ENCODE measurements around the gene COL27A1.

COL27A1 gene

GRCh38 chr9:114271556-114272510 lies 116.5 kb downstream of the COL27A1 start:
- no peak for DNase-seq (ENCODE audit: low read depth in 2 of 2)

DNA sequence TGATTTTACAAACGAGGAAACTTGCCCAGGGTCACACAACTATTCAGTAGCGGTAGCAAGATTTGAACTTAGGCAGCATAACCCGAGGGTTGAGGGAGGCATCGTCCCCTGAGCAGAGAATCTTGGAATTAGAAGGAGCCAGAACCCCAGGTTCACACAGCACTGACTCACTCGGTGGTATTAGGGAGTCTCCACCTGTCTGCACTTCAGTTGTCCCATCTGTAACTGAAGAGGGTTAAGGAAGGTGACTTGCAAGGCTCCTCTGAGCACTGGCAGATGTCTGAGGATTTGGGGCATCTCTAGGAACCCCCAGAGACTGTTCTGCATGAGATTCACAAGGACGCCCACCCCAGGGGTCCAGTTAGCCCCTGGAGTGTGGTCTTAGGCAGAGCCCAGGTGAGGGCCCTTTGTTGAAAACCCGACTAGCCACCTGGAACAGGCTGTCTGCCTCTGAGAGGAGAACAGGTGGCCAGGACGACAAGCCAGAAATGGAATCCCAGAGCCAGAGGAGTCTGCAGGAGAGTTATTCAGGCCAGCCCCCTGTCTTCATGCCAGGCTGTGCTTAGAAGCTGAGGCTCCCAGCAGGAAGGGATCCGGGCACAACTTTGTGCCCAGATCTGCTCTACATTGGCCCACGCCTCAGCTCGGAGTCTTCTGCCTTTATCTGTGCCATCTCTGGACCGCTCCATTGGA lies 117.5 kb downstream of the COL27A1 start:
- no peak for DNase-seq (ENCODE audit: low read depth in 2 of 2)

DNA sequence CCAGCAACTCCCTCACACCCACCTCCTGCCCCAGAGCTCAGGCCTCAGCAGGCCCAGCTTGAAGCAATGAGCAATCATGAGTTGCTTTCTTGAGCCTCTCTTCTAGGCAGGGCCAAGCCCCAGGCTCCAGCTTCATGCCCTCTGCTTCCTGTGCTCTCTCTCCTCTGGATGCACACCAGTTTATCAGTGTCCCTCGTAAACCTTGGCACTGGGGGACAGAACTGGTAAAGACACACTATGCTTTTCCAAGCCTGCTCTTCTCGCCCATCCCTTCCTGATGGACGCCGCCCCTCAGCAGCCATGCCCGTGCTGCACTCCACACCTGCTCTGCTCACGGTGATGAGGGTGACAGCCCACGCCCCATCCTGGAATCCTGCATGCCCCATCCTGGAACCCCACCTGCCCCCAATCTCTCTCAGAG lies 118.1 kb downstream of the COL27A1 start:
- DNase-seq (ENCODE audit: low read depth in 2 of 2) = no peak

GRCh38 chr9:114274217-114274616 lies 118.9 kb downstream of the COL27A1 start:
- DNase-seq (ENCODE audit: low read depth in 2 of 2) = no peak

DNA sequence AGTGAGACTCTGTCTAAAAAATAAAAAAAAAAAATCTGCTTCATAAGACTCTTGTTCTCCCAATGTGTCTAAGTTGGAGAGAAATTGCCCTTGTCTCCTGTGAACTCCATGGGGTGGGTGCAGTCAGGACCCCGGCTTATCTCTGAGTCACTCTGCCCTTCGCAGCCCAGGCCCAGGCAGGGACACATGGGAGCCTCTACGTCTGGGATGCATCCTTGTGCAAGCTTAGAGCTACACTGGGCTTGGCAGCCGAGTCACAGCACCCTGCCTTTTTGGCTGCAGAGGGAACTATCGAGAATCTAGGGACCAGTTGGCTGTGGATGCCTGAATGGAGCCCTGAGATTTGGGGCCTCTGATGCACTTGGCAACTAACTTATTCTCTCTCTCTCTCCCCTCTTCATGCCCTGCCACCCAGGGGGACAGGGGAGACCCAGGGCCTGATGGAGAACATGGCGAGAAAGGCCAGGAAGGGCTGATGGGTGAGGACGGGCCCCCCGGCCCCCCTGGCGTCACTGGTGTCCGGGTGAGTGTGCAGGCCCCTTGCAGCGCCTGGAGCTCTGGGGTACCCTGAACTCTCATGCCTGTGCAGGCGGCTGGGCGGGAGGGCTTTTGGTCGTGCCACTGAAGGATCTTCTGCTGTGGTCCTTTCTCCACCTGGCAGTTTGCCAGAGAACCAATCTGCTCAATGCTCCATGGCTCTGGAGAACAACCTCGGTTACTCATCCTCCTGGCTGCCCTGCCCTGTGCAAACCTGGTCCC lies 120.1 kb downstream of the COL27A1 start:
- no peak for DNase-seq (ENCODE audit: low read depth in 2 of 2)

GRCh38 chr9:114276908-114277821 lies 121.8 kb downstream of the COL27A1 start:
- DNase-seq (ENCODE audit: low read depth in 2 of 2) = no peak

GRCh38 chr9:114278356-114278755 lies 123.0 kb downstream of the COL27A1 start:
- DNase-seq (ENCODE audit: low read depth in 2 of 2) = no peak

GRCh38 chr9:114278881-114279570 lies 123.7 kb downstream of the COL27A1 start:
- DNase-seq (ENCODE audit: low read depth in 2 of 2) = no peak

DNA sequence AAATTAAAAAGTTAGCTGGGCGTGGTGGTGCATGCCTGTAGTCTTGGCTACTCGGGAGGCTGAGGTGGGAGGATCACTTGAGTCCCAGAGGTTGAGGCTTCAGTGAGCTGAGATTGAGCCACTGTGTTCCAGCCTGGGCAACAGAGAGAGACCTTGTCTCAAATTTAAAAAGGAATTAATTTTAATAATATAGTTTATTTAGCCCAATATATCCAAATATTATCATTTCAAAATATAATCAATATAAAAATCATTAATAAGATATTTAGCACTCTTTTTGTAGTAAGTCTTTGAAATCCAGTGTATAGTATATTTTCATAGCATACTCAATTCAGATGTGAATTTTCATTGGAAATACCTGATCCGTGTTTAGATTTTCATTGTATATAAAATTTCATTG lies 124.4 kb downstream of the COL27A1 start:
- DNase-seq (ENCODE audit: low read depth in 2 of 2) = no peak

GRCh38 chr9:114280636-114281472 lies 125.5 kb downstream of the COL27A1 start:
- DNase-seq (ENCODE audit: low read depth in 2 of 2) = no peak

DNA sequence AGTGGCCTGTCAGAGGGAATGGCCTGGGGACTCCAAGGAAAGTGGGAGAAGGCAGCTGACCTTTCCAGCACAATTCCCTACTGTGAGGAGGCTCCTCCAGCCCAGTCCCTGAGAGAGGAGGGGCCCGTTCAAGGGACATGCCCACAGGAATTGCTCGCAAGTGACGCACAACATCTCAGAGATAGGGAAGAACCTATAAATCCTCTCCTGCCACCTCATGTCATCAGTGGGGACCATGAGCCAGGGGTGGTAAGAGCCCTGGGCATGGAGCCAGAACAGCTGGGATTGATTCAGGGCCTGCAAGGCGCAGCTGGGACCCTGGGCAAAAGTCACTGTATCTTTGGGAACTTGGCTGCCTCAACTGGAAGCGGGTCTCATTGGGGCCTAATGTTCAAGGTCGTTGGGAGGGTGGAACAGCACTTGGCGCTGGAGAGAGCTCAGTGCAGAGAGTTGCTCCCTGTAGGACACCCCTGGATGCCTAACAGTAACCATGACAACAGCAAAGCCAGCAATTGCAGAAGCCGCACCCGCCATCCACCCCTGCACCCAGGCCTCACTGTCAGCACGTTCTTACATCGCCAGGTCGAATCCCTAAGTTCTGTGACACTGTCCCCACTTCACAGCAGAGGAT lies 126.3 kb downstream of the COL27A1 start:
- no peak for DNase-seq (ENCODE audit: low read depth in 2 of 2)

DNA sequence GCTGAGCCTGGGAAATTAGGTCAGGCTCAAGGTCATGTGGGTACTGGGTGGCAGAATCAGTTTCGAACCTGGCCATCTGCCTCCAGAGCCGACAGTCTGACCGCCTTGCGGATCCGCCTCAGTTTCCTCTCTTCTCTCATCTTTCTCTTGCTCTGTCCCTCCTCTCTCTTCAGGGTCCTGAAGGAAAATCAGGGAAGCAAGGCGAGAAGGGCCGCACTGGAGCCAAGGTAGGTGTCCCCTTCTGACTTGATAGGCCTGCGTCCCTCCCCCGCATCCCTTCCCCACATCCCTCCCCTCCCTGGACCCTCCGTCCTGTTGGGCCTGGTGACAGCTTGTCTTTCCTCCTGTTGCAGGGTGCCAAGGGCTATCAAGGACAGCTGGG lies 126.8 kb downstream of the COL27A1 start:
- no peak for DNase-seq (ENCODE audit: low read depth in 2 of 2)

DNA sequence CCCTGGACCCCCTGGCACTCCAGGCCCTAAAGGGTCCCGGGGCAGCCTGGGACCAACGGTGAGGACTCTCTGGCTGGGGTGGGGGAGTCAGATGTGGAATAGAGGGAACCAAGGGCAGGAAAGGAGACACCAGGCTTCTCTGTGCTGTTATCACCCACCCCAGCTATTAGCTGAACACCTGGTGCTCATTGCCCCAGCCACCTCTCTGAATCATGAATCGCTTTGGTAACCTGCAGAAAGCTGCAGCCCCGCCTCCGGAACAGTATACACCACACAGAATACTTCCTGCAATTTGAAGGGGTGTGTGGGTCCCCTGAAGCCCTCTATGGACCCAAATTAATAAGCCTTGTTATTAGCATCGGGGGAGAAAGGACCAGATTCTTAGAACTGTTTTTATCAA lies 127.2 kb downstream of the COL27A1 start:
- DNase-seq (ENCODE audit: low read depth in 2 of 2) = no peak

DNA sequence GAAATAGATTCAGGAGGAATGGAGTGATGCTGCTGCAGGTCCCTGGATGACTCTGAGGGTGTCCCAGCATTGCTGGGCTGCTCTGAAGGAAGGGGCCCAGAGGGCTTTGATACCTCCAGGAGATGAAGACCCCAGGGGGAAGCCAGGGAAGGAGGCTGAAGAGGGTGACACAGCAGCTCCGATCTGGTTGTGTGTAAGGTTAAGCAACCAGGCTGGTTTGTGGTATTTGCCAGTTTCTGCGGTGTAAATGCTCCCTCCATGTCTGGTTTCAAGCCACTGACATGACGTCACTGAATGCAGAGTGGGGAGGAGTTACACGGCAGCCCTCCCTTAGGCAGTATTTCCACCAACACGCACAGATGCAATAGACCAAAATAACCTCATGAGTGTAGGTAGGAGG lies 127.6 kb downstream of the COL27A1 start:
- DNase-seq (ENCODE audit: low read depth in 2 of 2) = no peak

- no peak for DNase-seq (ENCODE audit: low read depth in 2 of 2)
These were observed 128.3 kb downstream of the COL27A1 start for GRCh38 chr9:114283551-114284111.

- no peak for DNase-seq (ENCODE audit: low read depth in 2 of 2)
These were observed 129.2 kb downstream of the COL27A1 start for GRCh38 chr9:114284316-114285060.

DNA sequence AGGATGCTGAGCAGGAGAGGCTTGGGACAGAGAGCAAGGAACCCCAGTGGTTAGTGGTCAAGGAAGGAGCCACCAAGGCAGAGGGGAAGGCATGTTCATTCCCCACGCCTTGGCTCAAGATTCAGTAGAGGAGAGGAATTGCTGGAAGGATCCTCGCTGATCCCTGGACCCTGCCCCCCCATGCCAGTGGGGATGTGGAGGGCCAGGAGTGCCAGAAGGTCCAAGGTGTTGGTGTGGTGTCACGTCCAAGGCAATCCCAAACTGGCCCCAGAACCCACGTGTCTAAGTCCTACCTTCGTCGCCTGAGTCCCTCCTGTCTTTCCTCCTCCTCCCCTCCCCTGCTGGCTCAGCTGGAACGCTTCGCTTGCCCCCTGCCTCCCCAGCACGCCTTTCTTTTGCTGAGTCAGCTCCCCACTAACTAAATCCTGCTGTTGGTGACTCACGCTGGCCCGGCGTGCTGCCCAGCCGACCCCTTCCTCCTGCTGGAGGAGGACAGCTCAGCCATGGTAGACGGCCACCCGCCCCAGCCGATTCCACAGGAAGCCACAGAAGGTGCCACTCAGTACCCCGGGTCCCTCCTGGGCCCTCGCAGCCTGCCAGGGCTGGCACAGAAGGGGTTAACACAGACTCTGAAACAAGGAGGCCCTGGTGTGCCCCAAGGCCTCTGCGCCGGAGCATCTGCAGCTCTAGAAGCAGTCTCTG lies 130.0 kb downstream of the COL27A1 start:
- no peak for DNase-seq (ENCODE audit: low read depth in 2 of 2)
